HG03378 (cell line): Measurements from ENCODE around the gene HOXA5.

ENCODE experiments used
- ATAC-seq: cut with Tn5 transposase; IDR thresholded peaks from one replicate; pipeline ENCODE4 v1.9.1; 2021; ENCODE audit warnings: mild to moderate bottlenecking, moderate library complexity; ENCODE audit not compliant: unreplicated experiment

Gene HOXA5

GRCh38 chr7:27171637-27172314 lies 28.3 kb upstream of the HOXA5 start:
- no peak for ATAC-seq

GRCh38 chr7:27171325-27171636 lies 27.8 kb upstream of the HOXA5 start:
- no peak for ATAC-seq

GRCh38 chr7:27170426-27171324 lies 27.2 kb upstream of the HOXA5 start:
- no peak for ATAC-seq

- no peak for ATAC-seq
Observed at GRCh38 chr7:27169658-27170425, 26.4 kb upstream of the HOXA5 start.

- no peak for ATAC-seq
Observed at GRCh38 chr7:27168265-27168947, 24.9 kb upstream of the HOXA5 start.

- ATAC-seq = no peak
Observed at GRCh38 chr7:27167916-27168264, 24.4 kb upstream of the HOXA5 start.

- no peak for ATAC-seq
Observed at GRCh38 chr7:27166531-27167505, 23.3 kb upstream of the HOXA5 start.

- ATAC-seq = no peak
Observed at GRCh38 chr7:27165996-27166530, 22.6 kb upstream of the HOXA5 start.

- ATAC-seq = no peak
Observed at GRCh38 chr7:27165089-27165995, 21.9 kb upstream of the HOXA5 start, which contains the start of gene HOXA9. HOXA9 (minus strand) TSS chr7:27165537; CDS start chr7:27165457, 80 bp downstream.

- no peak for ATAC-seq
Observed at GRCh38 chr7:27164367-27165088, 21.0 kb upstream of the HOXA5 start.

GRCh38 chr7:27164045-27164366 lies 20.5 kb upstream of the HOXA5 start:
- ATAC-seq = no peak

GRCh38 chr7:27163288-27164044 lies 20.0 kb upstream of the HOXA5 start:
- ATAC-seq = no peak

- no peak for ATAC-seq
Observed at GRCh38 chr7:27162561-27163287, 19.2 kb upstream of the HOXA5 start.

GRCh38 chr7:27161721-27162560 lies 18.5 kb upstream of the HOXA5 start:
- no peak for ATAC-seq

GRCh38 chr7:27161214-27161720 lies 17.8 kb upstream of the HOXA5 start:
- no peak for ATAC-seq
